ENCODE data around the gene LAYN.

The LAYN gene

GRCh38 chr11:111598559-111598958 is 58.0 kb downstream of the LAYN start:
- DNase-seq, result no peak

DNA sequence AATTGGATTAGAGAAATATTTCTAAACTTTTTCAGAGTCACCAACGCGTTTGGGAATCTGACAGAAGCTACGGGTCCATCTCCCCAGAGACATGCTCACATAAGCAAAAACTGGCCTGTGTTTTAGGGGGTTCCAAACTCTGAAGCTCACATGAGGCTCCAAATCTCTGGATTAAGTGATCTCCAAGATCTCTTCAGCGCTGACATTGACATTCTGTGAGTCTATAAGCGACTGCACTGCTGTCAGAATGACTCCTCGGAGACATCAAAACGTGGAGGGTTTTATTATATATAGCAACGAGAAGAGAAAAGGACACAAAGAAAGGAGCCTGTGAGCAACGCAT is 61.1 kb downstream of the LAYN start:
- DNase-seq, result no peak

GRCh38 chr11:111601979-111602864 is 61.7 kb downstream of the LAYN start, which contains the start of gene SIK2:
Gene SIK2, plus strand, starts transcription at chr11:111602449. Its CDS starts 115 bp downstream, at chr11:111602564.
- DNase-seq, result peak; percentile 81 to 94

DNA sequence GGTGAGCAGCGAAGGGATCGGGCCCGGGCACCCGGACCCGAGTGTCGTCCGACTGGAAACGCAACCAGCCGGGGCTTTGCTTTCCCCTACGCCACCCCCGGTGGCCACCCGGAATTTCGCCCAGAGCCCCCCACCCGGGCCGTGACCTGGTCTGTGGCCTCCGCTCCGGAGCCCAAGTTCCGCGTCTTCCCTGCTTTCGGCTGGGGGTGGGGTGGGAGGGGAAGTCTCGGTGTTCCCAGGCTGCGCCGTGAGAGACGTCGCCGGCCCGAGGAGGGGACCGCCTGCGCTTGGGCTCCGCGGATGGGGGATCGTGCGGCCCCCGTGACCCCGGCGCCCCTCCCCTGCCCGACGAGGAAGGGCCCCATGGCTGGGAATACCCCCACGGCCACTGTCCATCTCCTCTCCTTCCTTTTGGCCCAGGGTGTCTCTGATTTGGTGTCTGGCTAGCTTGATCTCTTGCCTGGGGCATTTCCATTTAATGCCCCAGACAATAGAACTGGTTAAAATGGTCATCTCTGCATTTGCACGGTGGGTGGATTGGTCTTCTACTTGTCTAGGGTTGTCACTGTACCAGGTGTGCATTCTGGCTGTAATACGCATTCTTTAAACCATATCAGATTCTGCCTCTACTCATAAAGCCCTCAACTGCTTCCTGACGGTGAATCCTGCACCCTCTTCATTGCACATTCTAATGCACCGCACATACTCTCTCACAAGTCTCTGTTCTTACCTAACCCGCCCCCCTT is 62.5 kb downstream of the LAYN start:
- no peak for DNase-seq

GRCh38 chr11:111603611-111604130 is 63.2 kb downstream of the LAYN start:
- no peak for DNase-seq

- no peak for DNase-seq
Observed at GRCh38 chr11:111604392-111605009, 64.0 kb downstream of the LAYN start.

DNA sequence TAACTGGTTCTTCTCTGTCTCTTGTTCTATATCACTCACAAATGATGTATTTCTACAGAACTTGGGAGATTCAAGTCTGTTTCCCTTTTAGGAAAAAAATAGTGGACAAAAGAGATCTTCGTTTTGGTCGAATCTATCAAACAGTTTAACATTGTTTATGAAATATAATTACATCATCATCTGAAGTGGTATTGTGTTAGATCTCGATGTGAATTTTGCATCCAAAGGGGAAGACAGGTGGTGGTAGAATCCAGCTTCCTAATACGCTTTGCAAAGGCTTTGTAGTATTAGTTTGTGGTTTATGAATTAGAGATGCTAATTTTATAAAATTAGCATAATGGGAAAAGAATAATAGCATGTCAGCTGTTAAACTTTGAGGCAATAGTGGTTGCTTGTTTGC is 65.2 kb downstream of the LAYN start:
- no peak for DNase-seq

GRCh38 chr11:111606986-111607385 is 66.5 kb downstream of the LAYN start:
- no peak for DNase-seq

- no peak for DNase-seq
Observed at GRCh38 chr11:111607751-111608150, 67.2 kb downstream of the LAYN start.
